ENCODE measurements around the gene CST5. TPM values are rescaled to one million over a fixed set of nuclear protein-coding genes. Genes with fewer than 3 reads are reported as not detected.
"Not testable (repeated sequence)": the region's sequence is repeated elsewhere in the genome, so short reads cannot be mapped to it uniquely, and the experiment has no call there.

Gene CST5
- total RNA-seq, 5 donors from 2014 or later (not counting 1 experiment from before 2014, with no cell fraction given), result not detected

GRCh38 chr20:23918101-23918862 lies 38.7 kb upstream of the CST5 start:
- 78% methylated on average over 7 of the region's 11 CpGs for WGBS (ENCODE audit: insufficient coverage)
- Mint-ChIP-seq H3K9me3 (no peaks in the 10 kb centered on the region), H3K4me3 (no peak overlapping the region), H3K27me3 (peaks cover 0 to 1% of the 10 kb centered on the region in 2 donors), H3K36me3 (no peaks in the 10 kb centered on the region), H3K4me1 (peaks cover 19 to 40% (median 34%) of the 10 kb centered on the region in 3 donors), H3K27ac (peak overlapping the region in 1 of 2 donors; percentile 33)
- no peak for DNase-seq
- Histone ChIP-seq H3K27ac (ENCODE audit: low read length) (no peak overlapping the region), H3K27me3 (replicated peaks in 1 of 2; ENCODE audit: control insufficient read depth in 2 of 2, extremely low read depth in 1 of 2, insufficient read depth in 2 of 2, low read length in 1 of 2) (no peaks in the 10 kb centered on the region), H3K4me3 (ENCODE audit: control insufficient read depth in 1 of 2, extremely low read depth in 1 of 2, low read length in 1 of 2) (no peak overlapping the region), H3K36me3 (ENCODE audit: control insufficient read depth in 2 of 2, extremely low read depth in 1 of 2, insufficient read depth in 1 of 2, low read length in 1 of 2) (no peaks in the 10 kb centered on the region), H3K4me1 (ENCODE audit: control insufficient read depth in 1 of 2, extremely low read depth in 1 of 2, insufficient read depth in 2 of 2, low read length in 2 of 2) (peaks cover 10 to 38% of the 10 kb centered on the region in 2 experiments), H3K9me3 (no peaks in the 10 kb centered on the region)
- POLR2A ChIA-PET, result no interaction called here
- CTCF ChIA-PET, result interaction anchor here in 1 of 2 donors (0.7 to 1.2 kb wide), 2 partner anchors 19 to 22 kb away, joined by 3 read pairs; no protein-coding TSS in a partner anchor
- no peak for ATAC-seq (replicated peaks in 1 of 4)

GRCh38 chr20:23917024-23917725 lies 37.6 kb upstream of the CST5 start:
- Mint-ChIP-seq H3K9me3 (no peaks in the 10 kb centered on the region), H3K4me3 (no peak overlapping the region), H3K27me3 (peaks cover 2 to 4% of the 10 kb centered on the region in 2 donors), H3K4me1 (peaks cover 19 to 38% (median 32%) of the 10 kb centered on the region in 3 donors), H3K36me3 (no peaks in the 10 kb centered on the region), H3K27ac (no peak overlapping the region)
- Histone ChIP-seq H3K36me3 (ENCODE audit: control insufficient read depth in 2 of 2, extremely low read depth in 1 of 2, insufficient read depth in 1 of 2, low read length in 1 of 2) (no peaks in the 10 kb centered on the region), H3K4me3 (ENCODE audit: control insufficient read depth in 1 of 2, extremely low read depth in 1 of 2, low read length in 1 of 2) (no peak overlapping the region), H3K27me3 (replicated peaks in 1 of 2; ENCODE audit: control insufficient read depth in 2 of 2, extremely low read depth in 1 of 2, insufficient read depth in 2 of 2, low read length in 1 of 2) (peaks cover 0 to 1% of the 10 kb centered on the region in 2 experiments), H3K4me1 (ENCODE audit: control insufficient read depth in 1 of 2, extremely low read depth in 1 of 2, insufficient read depth in 2 of 2, low read length in 2 of 2) (peaks cover 10 to 35% of the 10 kb centered on the region in 2 experiments), H3K9me3 (no peaks in the 10 kb centered on the region), H3K27ac (ENCODE audit: low read length) (no peak overlapping the region)
- WGBS (ENCODE audit: insufficient coverage), result 93% methylated on average over 5 of the region's 9 CpGs
- CTCF ChIA-PET, result no interaction called here
- no peak for ATAC-seq (replicated peaks in 1 of 4)
- POLR2A ChIA-PET, result no interaction called here
- no peak for DNase-seq

GRCh38 chr20:23915844-23916243 lies 36.3 kb upstream of the CST5 start:
- no peak for ATAC-seq (replicated peaks in 1 of 4)
- Histone ChIP-seq H3K4me3 (ENCODE audit: control insufficient read depth in 1 of 2, extremely low read depth in 1 of 2, low read length in 1 of 2) (no peak overlapping the region), H3K36me3 (ENCODE audit: control insufficient read depth in 2 of 2, extremely low read depth in 1 of 2, insufficient read depth in 1 of 2, low read length in 1 of 2) (no peaks in the 10 kb centered on the region), H3K27ac (ENCODE audit: low read length) (no peak overlapping the region), H3K27me3 (replicated peaks in 1 of 2; ENCODE audit: control insufficient read depth in 2 of 2, extremely low read depth in 1 of 2, insufficient read depth in 2 of 2, low read length in 1 of 2) (peaks cover 0 to 7% of the 10 kb centered on the region in 2 experiments), H3K4me1 (ENCODE audit: control insufficient read depth in 1 of 2, extremely low read depth in 1 of 2, insufficient read depth in 2 of 2, low read length in 2 of 2) (peaks cover 10 to 24% of the 10 kb centered on the region in 2 experiments), H3K9me3 (no peaks in the 10 kb centered on the region)
- Mint-ChIP-seq H3K36me3 (no peaks in the 10 kb centered on the region), H3K27ac (no peak overlapping the region), H3K9me3 (no peaks in the 10 kb centered on the region), H3K27me3 (peaks cover 3 to 5% of the 10 kb centered on the region in 2 donors), H3K4me3 (no peak overlapping the region), H3K4me1 (peaks cover 17 to 24% (median 24%) of the 10 kb centered on the region in 3 donors)
- CTCF ChIA-PET, result no interaction called here
- POLR2A ChIA-PET, result no interaction called here
- 0% methylated on average over 1 of the region's 1 CpG for WGBS (ENCODE audit: insufficient coverage)
- DNase-seq, result no peak

- CTCF ChIA-PET; H3K9me3 Mint-ChIP-seq; POLR2A ChIA-PET; DNase-seq; H3K27me3 Mint-ChIP-seq; H3K27ac ChIP-seq (ENCODE audit: low read length); H3K4me3 Mint-ChIP-seq; ATAC-seq (replicated peaks in 1 of 4); H3K9me3 ChIP-seq; H3K36me3 Mint-ChIP-seq; H3K27ac Mint-ChIP-seq; H3K4me3 ChIP-seq (ENCODE audit: control insufficient read depth in 1 of 2, extremely low read depth in 1 of 2, low read length in 1 of 2); H3K36me3 ChIP-seq (ENCODE audit: control insufficient read depth in 2 of 2, extremely low read depth in 1 of 2, insufficient read depth in 1 of 2, low read length in 1 of 2): not testable (repeated sequence)
- Histone ChIP-seq H3K4me1 (ENCODE audit: control insufficient read depth in 1 of 2, extremely low read depth in 1 of 2, insufficient read depth in 2 of 2, low read length in 2 of 2) (peaks cover 3 to 10% of the 10 kb centered on the region in 2 experiments), H3K27me3 (replicated peaks in 1 of 2; ENCODE audit: control insufficient read depth in 2 of 2, extremely low read depth in 1 of 2, insufficient read depth in 2 of 2, low read length in 1 of 2) (peaks cover 0 to 13% of the 10 kb centered on the region in 2 experiments)
- 20% methylated on average over 1 of the region's 4 CpGs for WGBS (ENCODE audit: insufficient coverage)
- peaks cover 4 to 11% (median 10%) of the 10 kb centered on the region in 3 donors for H3K4me1 Mint-ChIP-seq
These were observed 34.9 kb upstream of the CST5 start for GRCh38 chr20:23914469-23914868.

- DNase-seq, result no peak
- Mint-ChIP-seq H3K27ac (no peak overlapping the region), H3K36me3 (peaks cover 26% of the 10 kb centered on the region), H3K27me3 (peaks cover 3 to 5% of the 10 kb centered on the region in 2 donors), H3K9me3 (peaks cover 16 to 40% (median 31%) of the 10 kb centered on the region in 3 donors), H3K4me3 (no peak overlapping the region), H3K4me1 (peaks cover 1 to 13% (median 11%) of the 10 kb centered on the region in 3 donors)
- Histone ChIP-seq H3K36me3 (ENCODE audit: control insufficient read depth in 2 of 2, extremely low read depth in 1 of 2, insufficient read depth in 1 of 2, low read length in 1 of 2) (no peaks in the 10 kb centered on the region), H3K9me3 (no peaks in the 10 kb centered on the region), H3K27me3 (replicated peaks in 1 of 2; ENCODE audit: control insufficient read depth in 2 of 2, extremely low read depth in 1 of 2, insufficient read depth in 2 of 2, low read length in 1 of 2) (peaks cover 2 to 13% of the 10 kb centered on the region in 2 experiments), H3K4me1 (ENCODE audit: control insufficient read depth in 1 of 2, extremely low read depth in 1 of 2, insufficient read depth in 2 of 2, low read length in 2 of 2) (no peaks in the 10 kb centered on the region), H3K27ac (ENCODE audit: low read length) (no peak overlapping the region), H3K4me3 (ENCODE audit: control insufficient read depth in 1 of 2, extremely low read depth in 1 of 2, low read length in 1 of 2) (no peak overlapping the region)
- no peak for ATAC-seq (replicated peaks in 1 of 4)
- 92% methylated on average over 4 of the region's 4 CpGs for WGBS (ENCODE audit: insufficient coverage)
- POLR2A ChIA-PET, result interaction anchor here in 1 of 2 donors (0.7 kb wide), 1 partner anchor 1344 kb away, joined by 4 read pairs; no protein-coding TSS in a partner anchor
- CTCF ChIA-PET, result no interaction called here
These were observed 30.7 kb upstream of the CST5 start for GRCh38 chr20:23910210-23910609.

GRCh38 chr20:23909390-23909789 lies 29.8 kb upstream of the CST5 start:
- H3K4me1 Mint-ChIP-seq, result peaks cover 1 to 13% (median 11%) of the 10 kb centered on the region in 3 donors
- POLR2A ChIA-PET, result no interaction called here
- no peaks in the 10 kb centered on the region for H3K4me1 ChIP-seq (ENCODE audit: control insufficient read depth in 1 of 2, extremely low read depth in 1 of 2, insufficient read depth in 2 of 2, low read length in 2 of 2)
- WGBS (ENCODE audit: insufficient coverage), result 100% methylated on average over 1 of the region's 2 CpGs
- DNase-seq (no peak), ATAC-seq (replicated peaks in 1 of 4) (no peak)
- no peak overlapping the region for H3K27ac Mint-ChIP-seq
- H3K4me3 ChIP-seq (ENCODE audit: control insufficient read depth in 1 of 2, extremely low read depth in 1 of 2, low read length in 1 of 2), result no peak overlapping the region
- H3K27me3 ChIP-seq (replicated peaks in 1 of 2; ENCODE audit: control insufficient read depth in 2 of 2, extremely low read depth in 1 of 2, insufficient read depth in 2 of 2, low read length in 1 of 2), result peaks cover 2 to 13% of the 10 kb centered on the region in 2 experiments
- H3K36me3 Mint-ChIP-seq, result peaks cover 33% of the 10 kb centered on the region
- H3K27me3 Mint-ChIP-seq, result peaks cover 3 to 5% of the 10 kb centered on the region in 2 donors
- CTCF ChIA-PET, result interaction anchor here in 1 of 2 donors (0.5 kb wide), 1 partner anchor 515 kb away, joined by 4 read pairs; no protein-coding TSS in a partner anchor
- peaks cover 16 to 48% (median 38%) of the 10 kb centered on the region in 3 donors for H3K9me3 Mint-ChIP-seq
- no peak overlapping the region for H3K27ac ChIP-seq (ENCODE audit: low read length)
- H3K36me3 ChIP-seq (ENCODE audit: control insufficient read depth in 2 of 2, extremely low read depth in 1 of 2, insufficient read depth in 1 of 2, low read length in 1 of 2), result no peaks in the 10 kb centered on the region
- no peaks in the 10 kb centered on the region for H3K9me3 ChIP-seq
- H3K4me3 Mint-ChIP-seq, result no peak overlapping the region
